ENCODE measurements around the gene KCNK7. TPM values are rescaled to one million over a fixed set of nuclear protein-coding genes. Genes with fewer than 3 reads are reported as not detected.

Gene KCNK7
- total and polyA plus RNA-seq, 12 donors = 0.22 to 1.5 (median 0.36) TPM; not detected in 2

DNA sequence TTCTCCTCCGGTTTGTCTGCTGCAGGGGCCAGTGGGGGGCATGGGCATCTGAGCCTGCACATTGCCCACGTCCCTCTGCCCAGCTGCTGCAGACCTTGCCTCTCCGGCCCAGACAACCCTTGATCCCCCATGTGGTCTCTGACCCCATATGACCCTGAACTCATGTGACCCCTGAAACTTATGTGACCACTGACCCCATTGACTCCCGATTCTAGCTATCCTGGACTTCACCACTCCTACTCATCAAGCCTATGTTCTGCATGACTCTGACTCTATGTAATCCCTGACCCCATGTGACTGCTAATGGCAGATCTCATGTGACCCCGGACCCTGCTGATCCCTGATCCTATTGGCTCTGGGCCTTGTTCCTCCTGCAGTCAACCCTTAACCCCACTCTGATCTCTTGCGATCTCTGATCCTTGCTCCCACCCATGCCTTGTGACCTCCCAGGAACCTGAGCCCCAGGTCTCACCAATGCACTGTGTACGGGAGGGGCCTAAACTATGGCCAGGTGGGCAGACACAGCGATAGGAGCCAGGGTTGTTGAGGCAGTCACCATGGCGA lies 43.1 kb downstream of the KCNK7 start:
- peaks cover 23 to 48% (median 29%) of the 10 kb centered on the region in 9 donors for H3K4me1 ChIP-seq

DNA sequence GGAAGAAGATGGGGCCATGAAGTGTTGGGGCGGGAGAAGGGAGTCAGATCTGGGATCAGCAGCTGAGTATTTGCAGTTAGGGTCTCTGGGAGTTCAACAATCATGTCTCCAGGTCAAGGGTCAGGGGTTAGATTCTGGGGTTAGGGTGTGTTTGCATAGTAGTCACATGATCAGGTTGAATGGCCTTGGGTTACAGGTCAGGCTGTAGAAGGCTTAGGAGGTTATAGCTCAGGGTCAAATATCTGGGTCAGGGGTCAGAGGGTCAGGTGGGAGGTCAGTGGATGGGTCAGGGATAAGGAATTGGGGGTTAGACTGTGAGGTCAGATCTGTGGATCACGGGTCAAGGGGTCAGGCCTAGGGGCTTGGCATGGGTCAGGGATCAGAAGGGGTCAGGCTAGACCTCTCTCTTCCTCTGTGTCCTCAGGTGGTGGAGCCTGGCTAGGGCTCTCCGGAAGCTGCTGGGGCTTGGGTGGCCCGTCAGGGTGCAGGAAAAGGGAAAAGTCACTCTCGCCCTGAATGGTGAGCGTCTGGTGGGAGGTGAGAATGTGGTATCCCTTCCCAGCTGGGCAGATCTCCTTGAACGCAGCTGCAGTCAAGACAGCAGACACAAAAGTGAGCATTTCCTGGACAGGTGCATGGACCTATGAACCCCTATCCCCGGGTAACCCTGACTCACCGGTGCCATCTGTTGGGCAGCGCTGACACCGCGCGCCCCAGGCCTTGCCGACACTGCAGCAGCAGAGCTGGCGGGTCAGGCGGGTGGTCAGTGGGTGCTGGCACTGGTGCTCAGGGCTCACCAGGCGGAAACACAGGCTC lies 43.8 kb downstream of the KCNK7 start:
- WGBS, 2 donors = 73 to 75% methylated on average over 17 of the region's 17 CpGs

More for the DNA sequence above, 43.1 kb downstream of the KCNK7 start:
- no peak overlapping the region for H3K4me3 ChIP-seq
- ATAC-seq (no peak), DNase-seq (no peak)
- WGBS, 2 donors = 86 to 88% methylated on average over 9 of the region's 9 CpGs
- TF ChIP-seq, protein P1, sequence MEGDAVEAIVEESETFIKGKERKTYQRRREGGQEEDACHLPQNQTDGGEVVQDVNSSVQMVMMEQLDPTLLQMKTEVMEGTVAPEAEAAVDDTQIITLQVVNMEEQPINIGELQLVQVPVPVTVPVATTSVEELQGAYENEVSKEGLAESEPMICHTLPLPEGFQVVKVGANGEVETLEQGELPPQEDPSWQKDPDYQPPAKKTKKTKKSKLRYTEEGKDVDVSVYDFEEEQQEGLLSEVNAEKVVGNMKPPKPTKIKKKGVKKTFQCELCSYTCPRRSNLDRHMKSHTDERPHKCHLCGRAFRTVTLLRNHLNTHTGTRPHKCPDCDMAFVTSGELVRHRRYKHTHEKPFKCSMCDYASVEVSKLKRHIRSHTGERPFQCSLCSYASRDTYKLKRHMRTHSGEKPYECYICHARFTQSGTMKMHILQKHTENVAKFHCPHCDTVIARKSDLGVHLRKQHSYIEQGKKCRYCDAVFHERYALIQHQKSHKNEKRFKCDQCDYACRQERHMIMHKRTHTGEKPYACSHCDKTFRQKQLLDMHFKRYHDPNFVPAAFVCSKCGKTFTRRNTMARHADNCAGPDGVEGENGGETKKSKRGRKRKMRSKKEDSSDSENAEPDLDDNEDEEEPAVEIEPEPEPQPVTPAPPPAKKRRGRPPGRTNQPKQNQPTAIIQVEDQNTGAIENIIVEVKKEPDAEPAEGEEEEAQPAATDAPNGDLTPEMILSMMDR (IDR thresholded peaks at IDR 0.05) = no peak
- intact Hi-C loops (cut with DNase I) = no loop called here
- peaks cover 0 to 2% (median 0%) of the 10 kb centered on the region in 7 donors for H3K27me3 ChIP-seq
- H3K36me3 ChIP-seq = peaks cover 0 to 67% (median 5%) of the 10 kb centered on the region in 9 donors
- no peaks in the 10 kb centered on the region for H3K9me3 ChIP-seq
- H3K27ac ChIP-seq = no peak overlapping the region

GRCh38 chr11:65549096-65549495 lies 46.5 kb downstream of the KCNK7 start:
- H3K4me1 ChIP-seq = peaks cover 0 to 28% (median 0%) of the 10 kb centered on the region in 9 donors
- no peaks in the 10 kb centered on the region for H3K27me3 ChIP-seq
- H3K9me3 ChIP-seq = no peaks in the 10 kb centered on the region
- intact Hi-C loops (cut with DNase I) = no loop called here
- no peak for ATAC-seq
- no peak overlapping the region for H3K4me3 ChIP-seq
- no peak overlapping the region for H3K27ac ChIP-seq
- TF ChIP-seq, protein P1 (IDR thresholded peaks at IDR 0.05) = no peak
- H3K36me3 ChIP-seq = peaks cover 0 to 100% (median 5%) of the 10 kb centered on the region in 9 donors
- no peak for DNase-seq
- 95 to 99% methylated on average over 3 of the region's 3 CpGs for WGBS, 2 donors

More for the DNA sequence above, 43.8 kb downstream of the KCNK7 start:
- Histone ChIP-seq H3K4me3 (no peak overlapping the region), H3K27ac (no peak overlapping the region), H3K36me3 (peaks cover 0 to 74% (median 5%) of the 10 kb centered on the region in 9 donors), H3K4me1 (peaks cover 16 to 47% (median 23%) of the 10 kb centered on the region in 9 donors), H3K9me3 (no peaks in the 10 kb centered on the region), H3K27me3 (no peaks in the 10 kb centered on the region)
- peak in 1 of 2 donors; percentile 60 for DNase-seq
- TF ChIP-seq, protein P1 (IDR thresholded peaks at IDR 0.05) = peak; percentile 18 to 58 (median 36)
- intact Hi-C loops (cut with DNase I) = no loop called here
- peak in 4 of 8 donors; percentile 18 to 36 (median 34) for ATAC-seq

- intact Hi-C loops (cut with DNase I) = no loop called here
- H3K4me3 ChIP-seq = no peak overlapping the region
- TF ChIP-seq, protein P1 (IDR thresholded peaks at IDR 0.05) = no peak
- H3K9me3 ChIP-seq = no peaks in the 10 kb centered on the region
- peaks cover 0 to 25% (median 0%) of the 10 kb centered on the region in 9 donors for H3K4me1 ChIP-seq
- no peaks in the 10 kb centered on the region for H3K27me3 ChIP-seq
- 92 to 95% methylated on average over 3 of the region's 3 CpGs for WGBS, 2 donors
- DNase-seq (no peak), ATAC-seq (no peak)
- H3K27ac ChIP-seq = no peak overlapping the region
- peaks cover 0 to 100% (median 5%) of the 10 kb centered on the region in 9 donors for H3K36me3 ChIP-seq
These were observed 47.2 kb downstream of the KCNK7 start for GRCh38 chr11:65548395-65548794.
